ENCODE results near the gene PHC3. TPM values are rescaled to one million over a fixed set of nuclear protein-coding genes. Genes with fewer than 3 reads are reported as not detected.

The PHC3 gene

DNA sequence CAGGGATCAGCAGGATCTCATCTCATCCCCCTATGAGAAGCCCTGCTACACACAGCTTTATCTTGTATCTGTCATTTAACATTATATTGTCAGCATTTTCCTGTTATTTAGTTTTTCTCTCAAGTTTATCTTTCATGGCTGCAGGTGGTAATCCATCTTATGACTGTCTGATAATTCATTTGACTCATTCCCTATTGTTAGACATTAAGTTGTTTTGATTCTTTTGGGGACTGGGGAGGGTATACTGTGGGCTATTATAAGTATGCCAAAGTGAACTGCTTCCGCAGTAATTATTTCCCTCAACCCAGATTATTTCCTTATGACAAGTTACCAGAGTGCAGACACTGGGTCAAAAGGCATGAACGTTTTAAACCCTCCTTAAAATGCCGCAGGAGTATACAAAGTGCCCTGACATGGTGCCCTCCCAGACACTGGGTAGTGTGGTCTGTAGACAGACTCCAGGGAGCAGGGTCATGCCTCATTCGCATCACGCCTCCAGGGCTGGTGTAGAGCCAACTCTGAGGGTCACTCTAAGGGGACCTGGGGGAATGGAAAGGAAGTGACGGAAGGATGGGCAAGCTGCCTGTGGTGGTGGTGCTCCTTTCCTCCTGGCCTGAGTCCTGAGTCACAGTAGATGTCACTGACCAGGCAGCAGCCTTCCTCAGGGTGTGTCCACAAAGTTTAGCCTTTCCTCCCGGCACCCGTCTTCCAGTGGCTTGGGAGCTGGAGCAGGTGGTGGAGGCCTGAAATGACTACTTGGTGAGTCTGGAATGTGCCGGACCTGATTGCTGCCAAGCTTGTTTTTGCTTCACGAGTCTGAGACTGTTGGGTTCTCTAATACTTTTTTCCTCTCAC is 132.2 kb downstream of the PHC3 start:
- no peak overlapping the region for H3K4me3 ChIP-seq (ENCODE audit: low read length)
- H3K9me3 ChIP-seq (replicated peaks; ENCODE audit: low read length) = no peaks in the 10 kb centered on the region
- no peaks in the 10 kb centered on the region for H3K36me3 ChIP-seq (ENCODE audit: insufficient read depth, low read length)
- no peak overlapping the region for H3K9ac ChIP-seq (ENCODE audit: low read depth, low read length)
- H3K4me2 ChIP-seq (ENCODE audit: low read length) = peak overlapping the region; percentile 14
- H3K27me3 ChIP-seq (ENCODE audit: control insufficient read depth, insufficient read depth, low read length) = no peaks in the 10 kb centered on the region
- peaks cover 8% of the 10 kb centered on the region for H3K4me1 ChIP-seq (ENCODE audit: control insufficient read depth, insufficient read depth, low read length)

DNA sequence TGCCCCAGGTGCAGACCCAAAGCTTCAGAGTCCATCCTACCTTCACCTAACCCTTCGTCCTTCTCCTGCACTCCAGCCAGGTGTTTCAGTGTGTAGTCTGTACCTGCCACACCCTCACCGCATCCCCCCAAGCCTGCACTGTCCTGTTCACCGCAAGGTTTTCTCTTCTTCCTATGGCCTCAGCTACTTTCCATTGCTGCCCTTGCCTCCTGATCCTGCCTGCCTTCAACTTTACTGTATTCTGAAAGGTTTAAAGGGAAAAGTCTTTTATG is 134.5 kb downstream of the PHC3 start:
- Histone ChIP-seq H3K4me3 (ENCODE audit: low read length) (no peak overlapping the region), H3K36me3 (ENCODE audit: insufficient read depth, low read length) (no peaks in the 10 kb centered on the region), H3K9ac (ENCODE audit: low read depth, low read length) (no peak overlapping the region), H3K27me3 (ENCODE audit: control insufficient read depth, insufficient read depth, low read length) (no peaks in the 10 kb centered on the region), H3K4me1 (ENCODE audit: control insufficient read depth, insufficient read depth, low read length) (peaks cover 8% of the 10 kb centered on the region), H3K4me2 (ENCODE audit: low read length) (no peak overlapping the region), H3K9me3 (replicated peaks; ENCODE audit: low read length) (no peaks in the 10 kb centered on the region)

- Histone ChIP-seq H3K4me2 (ENCODE audit: low read length) (no peak overlapping the region), H3K4me3 (ENCODE audit: low read length) (no peak overlapping the region), H3K4me1 (ENCODE audit: control insufficient read depth, insufficient read depth, low read length) (peaks cover 8% of the 10 kb centered on the region), H3K36me3 (ENCODE audit: insufficient read depth, low read length) (no peaks in the 10 kb centered on the region), H3K9me3 (replicated peaks; ENCODE audit: low read length) (no peaks in the 10 kb centered on the region), H3K9ac (ENCODE audit: low read depth, low read length) (no peak overlapping the region), H3K27me3 (ENCODE audit: control insufficient read depth, insufficient read depth, low read length) (peaks cover 3% of the 10 kb centered on the region)
Measured at GRCh38 chr3:170046269-170047132, 135.0 kb downstream of the PHC3 start.

DNA sequence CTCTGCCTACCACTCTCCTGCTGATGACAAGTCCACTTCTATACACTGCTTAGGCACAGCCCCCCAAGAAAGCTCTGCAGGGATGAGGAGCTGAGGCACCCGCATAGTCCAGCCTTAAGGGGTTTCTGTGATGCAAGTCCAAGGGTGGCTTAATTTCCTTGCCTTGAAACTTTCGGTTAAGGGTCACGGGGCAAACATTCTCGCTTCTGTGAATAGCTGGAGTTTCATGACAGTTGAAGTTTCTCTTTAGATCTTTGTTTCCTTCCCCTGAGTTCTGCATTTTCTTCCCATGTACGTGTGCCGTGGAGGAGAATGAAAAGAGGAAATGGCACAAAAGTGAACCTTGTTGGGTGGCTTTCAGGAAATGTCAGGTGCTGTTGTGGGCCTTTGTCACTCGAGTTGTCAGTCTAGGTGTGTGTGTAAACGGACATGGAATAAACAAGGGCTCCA is 136.7 kb downstream of the PHC3 start:
- Histone ChIP-seq H3K27me3 (ENCODE audit: control insufficient read depth, insufficient read depth, low read length) (peaks cover 15% of the 10 kb centered on the region), H3K4me1 (ENCODE audit: control insufficient read depth, insufficient read depth, low read length) (peaks cover 7% of the 10 kb centered on the region), H3K36me3 (ENCODE audit: insufficient read depth, low read length) (no peaks in the 10 kb centered on the region), H3K4me3 (ENCODE audit: low read length) (no peak overlapping the region), H3K9ac (ENCODE audit: low read depth, low read length) (no peak overlapping the region), H3K4me2 (ENCODE audit: low read length) (no peak overlapping the region), H3K9me3 (replicated peaks; ENCODE audit: low read length) (no peaks in the 10 kb centered on the region)

GRCh38 chr3:170044271-170044670 is 137.3 kb downstream of the PHC3 start:
- H3K36me3 ChIP-seq (ENCODE audit: insufficient read depth, low read length) = no peaks in the 10 kb centered on the region
- peaks cover 20% of the 10 kb centered on the region for H3K27me3 ChIP-seq (ENCODE audit: control insufficient read depth, insufficient read depth, low read length)
- no peaks in the 10 kb centered on the region for H3K9me3 ChIP-seq (replicated peaks; ENCODE audit: low read length)
- H3K4me3 ChIP-seq (ENCODE audit: low read length) = no peak overlapping the region
- no peak overlapping the region for H3K4me2 ChIP-seq (ENCODE audit: low read length)
- H3K9ac ChIP-seq (ENCODE audit: low read depth, low read length) = no peak overlapping the region
- peaks cover 1% of the 10 kb centered on the region for H3K4me1 ChIP-seq (ENCODE audit: control insufficient read depth, insufficient read depth, low read length)

DNA sequence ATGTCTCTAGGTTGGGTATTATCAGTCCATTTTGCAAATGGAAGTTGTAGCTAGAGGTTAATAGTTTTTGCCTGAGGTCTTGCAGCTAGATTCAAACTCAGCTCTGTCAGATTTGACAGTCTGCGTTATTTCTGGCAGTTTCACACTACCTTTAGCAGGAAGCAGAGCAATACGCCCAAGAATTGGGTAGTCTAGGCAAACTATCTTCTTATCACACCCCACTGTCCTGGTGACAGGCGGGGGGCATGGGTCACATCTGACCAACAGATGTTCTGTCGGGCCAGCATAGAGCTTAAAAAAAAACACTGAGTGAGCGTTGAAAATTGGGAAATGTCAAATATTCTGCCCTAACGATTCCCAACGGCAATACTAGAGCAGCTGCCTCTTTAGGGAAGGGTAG is 138.0 kb downstream of the PHC3 start:
- H3K36me3 ChIP-seq (ENCODE audit: insufficient read depth, low read length) = no peaks in the 10 kb centered on the region
- H3K4me2 ChIP-seq (ENCODE audit: low read length) = no peak overlapping the region
- peaks cover 27% of the 10 kb centered on the region for H3K27me3 ChIP-seq (ENCODE audit: control insufficient read depth, insufficient read depth, low read length)
- H3K4me1 ChIP-seq (ENCODE audit: control insufficient read depth, insufficient read depth, low read length) = peaks cover 4% of the 10 kb centered on the region
- no peak overlapping the region for H3K4me3 ChIP-seq (ENCODE audit: low read length)
- H3K9ac ChIP-seq (ENCODE audit: low read depth, low read length) = no peak overlapping the region
- H3K9me3 ChIP-seq (replicated peaks; ENCODE audit: low read length) = no peaks in the 10 kb centered on the region

DNA sequence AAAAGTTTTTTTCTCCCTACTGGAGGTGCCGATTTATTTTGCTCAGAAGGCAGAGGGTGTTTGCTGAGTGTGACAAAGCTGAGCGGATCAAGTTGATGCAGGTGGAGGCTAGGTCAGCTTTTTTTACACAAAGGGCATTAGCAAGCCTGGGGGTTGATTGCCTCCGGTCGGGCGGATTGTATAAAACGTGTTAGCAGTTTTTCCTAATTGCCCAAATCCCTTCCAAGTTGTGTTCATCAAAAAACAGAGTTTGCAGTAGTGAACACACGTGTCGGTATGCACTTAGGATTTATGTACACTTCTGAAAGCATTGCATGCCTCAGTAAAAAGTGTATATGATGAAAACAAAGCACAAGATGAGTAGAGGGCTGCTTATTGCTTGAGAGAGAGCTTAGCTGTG is 141.1 kb downstream of the PHC3 start:
- Histone ChIP-seq H3K36me3 (ENCODE audit: insufficient read depth, low read length) (no peaks in the 10 kb centered on the region), H3K9ac (ENCODE audit: low read depth, low read length) (no peak overlapping the region), H3K27me3 (ENCODE audit: control insufficient read depth, insufficient read depth, low read length) (peaks cover 31% of the 10 kb centered on the region), H3K4me1 (ENCODE audit: control insufficient read depth, insufficient read depth, low read length) (peaks cover 9% of the 10 kb centered on the region), H3K4me2 (ENCODE audit: low read length) (no peak overlapping the region), H3K9me3 (replicated peaks; ENCODE audit: low read length) (no peaks in the 10 kb centered on the region), H3K4me3 (ENCODE audit: low read length) (no peak overlapping the region)

DNA sequence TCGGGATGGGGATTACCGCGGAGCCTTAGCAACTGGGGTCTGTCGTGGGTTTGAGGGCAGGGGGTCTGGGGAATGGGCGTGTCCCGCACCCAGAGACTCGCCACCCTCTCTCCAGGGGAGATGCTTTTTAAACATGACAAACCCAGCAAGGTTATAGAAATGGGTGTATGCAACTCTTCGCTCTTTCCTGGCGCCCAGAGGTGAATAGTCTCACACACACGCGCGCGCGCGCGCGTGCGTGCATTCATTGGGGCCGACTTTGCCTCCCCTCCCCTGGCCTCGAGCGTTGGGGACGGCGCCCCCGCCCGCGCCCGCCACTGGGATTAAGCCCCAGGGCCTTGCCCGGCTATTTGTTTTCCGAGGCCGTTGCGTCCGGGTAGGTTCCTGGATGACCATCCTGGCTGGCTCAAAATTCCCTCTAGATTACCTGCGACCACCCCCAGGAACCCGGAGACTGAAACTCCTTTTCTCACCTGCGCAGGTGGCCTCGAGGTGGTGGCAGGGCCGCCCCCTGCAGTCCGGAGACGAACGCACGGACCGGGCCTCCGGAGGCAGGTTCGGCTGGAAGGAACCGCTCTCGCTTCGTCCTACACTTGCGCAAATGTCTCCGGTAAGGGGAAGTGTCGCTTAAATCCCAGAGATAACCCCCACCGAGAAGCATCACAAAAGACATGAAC is 143.0 kb downstream of the PHC3 start:
- peak overlapping the region; percentile 70 for H3K4me3 ChIP-seq (ENCODE audit: low read length)
- peaks cover 9% of the 10 kb centered on the region for H3K4me1 ChIP-seq (ENCODE audit: control insufficient read depth, insufficient read depth, low read length)
- peak overlapping the region; percentile 26 for H3K9ac ChIP-seq (ENCODE audit: low read depth, low read length)
- no peaks in the 10 kb centered on the region for H3K36me3 ChIP-seq (ENCODE audit: insufficient read depth, low read length)
- peak overlapping the region; percentile 85 for H3K4me2 ChIP-seq (ENCODE audit: low read length)
- H3K9me3 ChIP-seq (replicated peaks; ENCODE audit: low read length) = no peaks in the 10 kb centered on the region
- peaks cover 31% of the 10 kb centered on the region for H3K27me3 ChIP-seq (ENCODE audit: control insufficient read depth, insufficient read depth, low read length)

Small RNA genes within 50 kb of the gene (small RNA-seq; reads per million reads assigned to genes)
- gene RNU4-38P (not detected), gene RNU6-315P (not detected)
